C4-2B (cell line): ENCODE measurements around the gene MARCHF11.

Source experiments
- ZFX ChIP-seq: fragments of 450-650 bp; IDR thresholded peaks from 2 replicates; pipeline ENCODE4 v1.6.1; 2017
- TF ChIP-seq, protein P1 (sequence below): fragments of 450-650 bp; conservative IDR thresholded peaks from 2 replicates; pipeline ENCODE4 v1.5.1; 2017; ENCODE audit warnings: mild to moderate bottlenecking

DNA sequence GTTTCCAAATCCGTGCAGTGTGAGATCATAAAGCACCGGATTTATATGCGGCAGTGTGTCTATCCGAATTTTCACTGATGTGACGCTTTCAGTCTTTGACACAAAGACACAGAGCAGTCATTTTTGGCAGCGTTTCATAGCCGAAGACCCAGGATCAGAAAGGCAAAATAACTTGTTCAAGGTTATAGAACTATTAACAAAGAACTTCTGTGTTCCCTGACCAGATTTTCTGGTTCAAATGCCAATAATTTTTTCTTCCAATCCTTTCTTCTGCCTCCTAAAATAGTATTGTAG is 1.1 kb upstream of the MARCHF11 start:
- TF ChIP-seq, protein P1, sequence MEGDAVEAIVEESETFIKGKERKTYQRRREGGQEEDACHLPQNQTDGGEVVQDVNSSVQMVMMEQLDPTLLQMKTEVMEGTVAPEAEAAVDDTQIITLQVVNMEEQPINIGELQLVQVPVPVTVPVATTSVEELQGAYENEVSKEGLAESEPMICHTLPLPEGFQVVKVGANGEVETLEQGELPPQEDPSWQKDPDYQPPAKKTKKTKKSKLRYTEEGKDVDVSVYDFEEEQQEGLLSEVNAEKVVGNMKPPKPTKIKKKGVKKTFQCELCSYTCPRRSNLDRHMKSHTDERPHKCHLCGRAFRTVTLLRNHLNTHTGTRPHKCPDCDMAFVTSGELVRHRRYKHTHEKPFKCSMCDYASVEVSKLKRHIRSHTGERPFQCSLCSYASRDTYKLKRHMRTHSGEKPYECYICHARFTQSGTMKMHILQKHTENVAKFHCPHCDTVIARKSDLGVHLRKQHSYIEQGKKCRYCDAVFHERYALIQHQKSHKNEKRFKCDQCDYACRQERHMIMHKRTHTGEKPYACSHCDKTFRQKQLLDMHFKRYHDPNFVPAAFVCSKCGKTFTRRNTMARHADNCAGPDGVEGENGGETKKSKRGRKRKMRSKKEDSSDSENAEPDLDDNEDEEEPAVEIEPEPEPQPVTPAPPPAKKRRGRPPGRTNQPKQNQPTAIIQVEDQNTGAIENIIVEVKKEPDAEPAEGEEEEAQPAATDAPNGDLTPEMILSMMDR, result no peak
- TF ChIP-seq ZFX, result no peak
